ENCODE results near the gene TOP1. TPM values are rescaled to one million over a fixed set of nuclear protein-coding genes. Genes with fewer than 3 reads are reported as not detected.

Gene TOP1
- total and polyA plus RNA-seq, 2 of the 4 experiments (the other 2 are of a cell fraction), result 14.0 to 21.5 TPM

- no peak for ATAC-seq (ENCODE audit: low read depth)
- H3K4me1 ChIP-seq (ENCODE audit: control insufficient read depth, insufficient read depth, low read length), result peaks cover 29% of the 10 kb centered on the region
- WGBS, 2 experiments (ENCODE audit: extremely low coverage in 2 of 2, insufficient read length in 1 of 2), result 96% methylated on average over 3 of the region's 13 CpGs; no CpG with 5 or more reads in 1 of the 2 experiments
Measured at GRCh38 chr20:41006126-41006935, 22.3 kb upstream of the TOP1 start.

More at GRCh38 chr20:41006126-41006935, 22.3 kb upstream of the TOP1 start:
- Histone ChIP-seq H2BK5ac (ENCODE audit: low read depth, low read length, poor library complexity, severe bottlenecking) (peak overlapping the region; percentile 99), H3K36me3 (ENCODE audit: control insufficient read depth, insufficient read depth, low read length) (no peaks in the 10 kb centered on the region), H4K5ac (ENCODE audit: low read depth, low read length) (peak overlapping the region; percentile 92), H3K79me1 (ENCODE audit: low read depth in 1 of 2, low read length in 2 of 2) (peaks cover 4 to 57% of the 10 kb centered on the region in 2 experiments; a peak in 3 of 4 replicates), H3K4me3 (ENCODE audit: insufficient read depth, low read depth, low read length) (no peak overlapping the region), H4K8ac (ENCODE audit: low read depth in 2 of 2, low read length in 2 of 2) (peak overlapping the region; percentile 42 to 98), H2AFZ (replicated peaks; ENCODE audit: low read length, poor library complexity) (peak overlapping the region; percentile 17), H2BK15ac (ENCODE audit: low read depth, low read length) (peak overlapping the region; percentile 96), H2BK120ac (ENCODE audit: low read depth, low read length) (peak overlapping the region; percentile 98), H3K14ac (replicated peaks; ENCODE audit: low read depth, low read length) (peak overlapping the region; percentile 94), H4K20me1 (ENCODE audit: insufficient read depth, low read length) (no peaks in the 10 kb centered on the region; the same call in 1 of the 2 replicates), H3K9me1 (ENCODE audit: insufficient read depth, low read length) (peaks cover 32% of the 10 kb centered on the region), H3K4me2 (ENCODE audit: low read depth, low read length) (no peak overlapping the region), H3K27me3 (ENCODE audit: control insufficient read depth, insufficient read depth, low read length) (no peaks in the 10 kb centered on the region), H3K56ac (ENCODE audit: extremely low read depth, insufficient read depth, low read length) (0 out of 2 replicates have a peak overlapping the region, but pooled peaks have one; percentile 41), H3K27ac (ENCODE audit: insufficient read depth, low read length) (peak overlapping the region; percentile 88), H2BK20ac (ENCODE audit: low read depth, low read length) (peak overlapping the region; percentile 97), H3K23ac (ENCODE audit: low read depth, low read length) (peak overlapping the region; percentile 94), H3K9ac (ENCODE audit: low read depth, low read length) (no peak overlapping the region), H3K4ac (ENCODE audit: low read depth, low read length) (peak overlapping the region; percentile 95), H3K18ac (ENCODE audit: low read depth, low read length) (peak overlapping the region; percentile 97), H4K91ac (ENCODE audit: insufficient read depth, low read depth, low read length) (peak overlapping the region; percentile 98), H2AK9ac (replicated peaks; ENCODE audit: low read depth, low read length, poor library complexity) (no peak overlapping the region), H2AK5ac (ENCODE audit: low read depth, low read length) (peak overlapping the region; percentile 93), H3K9me3 (ENCODE audit: control insufficient read depth, insufficient read depth, low read length) (no peaks in the 10 kb centered on the region)
- CTCF ChIA-PET, result interaction anchor here (1.3 kb wide), 1 partner anchor 13 kb away, joined by 3 read pairs; no protein-coding TSS in a partner anchor
- POLR2A ChIA-PET (ENCODE audit: unreplicated experiment), result no interaction called here
- intact Hi-C loops (cut with micrococcal nuclease), result no loop called here
- TF ChIP-seq POLR2A (IDR thresholded peaks at IDR 0.05; ENCODE audit: low read depth, low read length), result no peak
- no peak for TF ChIP-seq FOS (IDR thresholded peaks at IDR 0.05; ENCODE audit: low read depth, low read length)
- TF ChIP-seq MAZ (IDR thresholded peaks at IDR 0.05; ENCODE audit: borderline replicate concordance, low read depth, low read length), result no peak
- TF ChIP-seq USF2 (IDR thresholded peaks at IDR 0.05; ENCODE audit: low read depth, low read length), result no peak
- no peak for TF ChIP-seq CHD1 (IDR thresholded peaks at IDR 0.05; ENCODE audit: low read depth, low read length)
- no peak for TF ChIP-seq CTCF (conservative IDR thresholded peaks at IDR 0.05; ENCODE audit: low read depth, low read length)
- no peak for TF ChIP-seq RFX5 (IDR thresholded peaks at IDR 0.05; ENCODE audit: low read depth, low read length)
- TF ChIP-seq BHLHE40 (IDR thresholded peaks at IDR 0.05; ENCODE audit: low read depth, low read length), result no peak
- TF ChIP-seq MXI1 (IDR thresholded peaks at IDR 0.05; ENCODE audit: borderline replicate concordance, low read depth, low read length), result no peak
- TF ChIP-seq NFE2L2 (IDR thresholded peaks at IDR 0.05; ENCODE audit: low read depth, low read length), result no peak
- no peak for TF ChIP-seq RAD21 (IDR thresholded peaks at IDR 0.05; ENCODE audit: low read length)
- in situ Hi-C loops (cut with MboI; ENCODE audit: low sequenced_read_pairs), result no loop called here
- dilution Hi-C loops (cut with HindIII; ENCODE audit: low sequenced_read_pairs, unreplicated experiment), result no loop called here
- DNase-seq, result no peak
- no TSS peak for BruUV-seq (replicated peaks)
